Measurements from ENCODE around the gene C16orf96. TPM values are rescaled to one million over a fixed set of nuclear protein-coding genes. Genes with fewer than 3 reads are reported as not detected.

The C16orf96 gene
- total RNA-seq, 1 experiment from 2014 or later, result 0.10 TPM

GRCh38 chr16:4588961-4589360 lies 32.8 kb downstream of the C16orf96 start:
- no peak overlapping the region for H3K4me2 ChIP-seq (ENCODE audit: low read length)
- no peaks in the 10 kb centered on the region for H3K79me2 ChIP-seq (ENCODE audit: insufficient read depth, low read length)
- H3K9me2 ChIP-seq (ENCODE audit: insufficient read depth), result no peaks in the 10 kb centered on the region
- TF ChIP-seq YY1 (IDR thresholded peaks at IDR 0.05; ENCODE audit: extremely low read depth, insufficient replicate concordance, low read depth, low read length), result no peak
- no peak for TF ChIP-seq FOSL1 (IDR thresholded peaks at IDR 0.05; ENCODE audit: low read depth)
- no peak for TF ChIP-seq TCF7L2 (IDR thresholded peaks at IDR 0.05; ENCODE audit: borderline replicate concordance, extremely low read depth, insufficient read depth, insufficient read length)
- TF ChIP-seq MAX (IDR thresholded peaks at IDR 0.05), result no peak
- no peak for TF ChIP-seq ELF1 (IDR thresholded peaks at IDR 0.05; ENCODE audit: borderline replicate concordance, low read depth)
- no peak for TF ChIP-seq ZNF274 (IDR thresholded peaks at IDR 0.05; ENCODE audit: low read depth, low read length)
- TF ChIP-seq SP1 (IDR thresholded peaks at IDR 0.05; ENCODE audit: low read depth), result no peak
- TF ChIP-seq ATF3 (IDR thresholded peaks at IDR 0.05), result no peak
- TF ChIP-seq SIN3A (IDR thresholded peaks at IDR 0.05; ENCODE audit: low read depth), result no peak
- no peak for TF ChIP-seq SRF (IDR thresholded peaks at IDR 0.05; ENCODE audit: low read depth)
- TF ChIP-seq ZBTB33 (IDR thresholded peaks at IDR 0.05; ENCODE audit: extremely low read depth, insufficient replicate concordance, low read length), result no peak
- no peak for TF ChIP-seq RAD21 (IDR thresholded peaks at IDR 0.05; ENCODE audit: low read depth)
- no peak for TF ChIP-seq EZH2 (IDR thresholded peaks at IDR 0.05)
- ATAC-seq (no peak), DNase-seq (ENCODE audit: low read depth, low spot score) (no peak)
- no peaks in the 10 kb centered on the region for H4K20me1 ChIP-seq (ENCODE audit: insufficient read depth)
- H3K9me3 ChIP-seq (ENCODE audit: control insufficient read depth in 1 of 2, insufficient read depth in 1 of 2, low read depth in 1 of 2, low read length in 2 of 2), result peaks cover 0 to 9% of the 10 kb centered on the region in 2 experiments; a peak in 2 of 4 replicates
- H3K4me3 ChIP-seq (replicated peaks in 1 of 2; ENCODE audit: low read depth in 1 of 2, low read length in 2 of 2), result no peak overlapping the region
- RAD21 ChIA-PET (ENCODE audit: low non-redundant PET in 1 of 2, low total read pairs in 2 of 2, uncharacterized antibody in 2 of 2, unreplicated experiment in 2 of 2), result no interaction called here
- intact Hi-C loops (cut with micrococcal nuclease), result no loop called here
- no peaks in the 10 kb centered on the region for H3K36me3 ChIP-seq (ENCODE audit: control insufficient read depth in 1 of 2, insufficient read depth in 2 of 2, low read length in 2 of 2)
- peaks cover 0 to 5% of the 10 kb centered on the region in 2 experiments; a peak in 2 of 4 replicates for H3K4me1 ChIP-seq (ENCODE audit: control insufficient read depth in 1 of 2, insufficient read depth in 2 of 2, low read length in 2 of 2)
- BruUV-seq (replicated peaks), result no TSS peak
- H3K9ac ChIP-seq (ENCODE audit: low read length), result no peak overlapping the region
- no peak overlapping the region for H3K27ac ChIP-seq (ENCODE audit: low read depth, low read length)
- no peak overlapping the region for H2AFZ ChIP-seq (ENCODE audit: low read depth, low read length, poor library complexity, severe bottlenecking)
- H3K27me3 ChIP-seq (ENCODE audit: insufficient read depth, low read length), result no peaks in the 10 kb centered on the region
- POLR2A ChIA-PET, result interaction anchor here (0.7 kb wide), 1 partner anchor 30 kb away, joined by 3 read pairs; no protein-coding TSS in a partner anchor
- CTCF ChIA-PET, result no interaction called here
